Adrenal gland (tissue), 12 donors: ENCODE measurements around the gene PEX10. TPM values are rescaled to one million over a fixed set of nuclear protein-coding genes. Genes with fewer than 3 reads are reported as not detected.

Experiments used
- DNase-seq, 7 donors: peaks; one replicate each; pipeline ENCODE4 v3.0.0-alpha.2; 2019 to 2020
- H3K27ac ChIP-seq, 5 donors: fragments of 200-600 bp; sonication (generic) in 4 of 5; 1 replicate in 3 of 5; 2 replicates in 2 of 5; pipeline versions ENCODE4 v1.5.1 to v1.8.0; 2016 to 2020; ENCODE audit warnings: mild to moderate bottlenecking in 1 of 5
- H3K27me3 ChIP-seq: fragments of 200-600 bp; 2 replicates; pipeline ENCODE4 v1.8.0; 2021
- H3K36me3 ChIP-seq, 2 donors: fragments of 200-600 bp; replicated peaks in 1 of 2; 1 replicate in 1 of 2; 2 replicates in 1 of 2; pipeline versions ENCODE4 v1.5.1 to v1.8.0; 2018 to 2022
- H3K4me1 ChIP-seq, 2 donors: fragments of 200-600 bp; replicated peaks in 1 of 2; 1 replicate in 1 of 2; 2 replicates in 1 of 2; pipeline versions ENCODE4 v1.5.1 to v1.8.0; 2018 to 2021
- H3K4me3 ChIP-seq, 4 donors: fragments of 200-600 bp; sonication (generic) in 3 of 4; one replicate each; pipeline ENCODE4 v1.5.1; 2016 to 2018
- H3K9me3 ChIP-seq, 3 donors: fragments of 200-600 bp; sonication (generic) in 1 of 3; replicated peaks in 1 of 3; 1 replicate in 2 of 3; 2 replicates in 1 of 3; pipeline versions ENCODE4 v1.5.1 to v1.8.0; 2016 to 2021
- POLR2A ChIP-seq, 2 donors: fragments of 450-650 bp; IDR thresholded peaks; one replicate each; pipeline ENCODE4 v1.6.1; 2017; ENCODE audit warnings: antibody characterized with exemption in 2 of 2, mild to moderate bottlenecking in 2 of 2, moderate library complexity in 1 of 2
- WGBS, 4 donors: extraction: QIAGEN DNeasy Blood & Tissue Kit in 2 of 4; methylation state at CpG; one replicate each; pipeline versions ENCODE4 v1.1.5 to v1.1.7; 2013 to 2017; 5-methylcytosine and 5-hydroxymethylcytosine counted together
- intact Hi-C, 2 donors: fragments of 100-400 bp; cut with DNase I; formaldehyde crosslinking; loops; one replicate each; pipeline versions ENCODE4 v1.14.1 to v1.15.0; 2022 to 2023
- polyA plus RNA-seq, 3 donors: library from polyadenylated mRNA; stranded (reverse); fragments of 200-250 nt in 2 of 3; fragments of 350-450 nt in 1 of 3; fragmentation: Illumina TruSeq in 1 of 3; extraction: RNeasy Lipid Tissue Mini Kit (QIAGEN cat#74804) in 1 of 3; gene quantifications; one replicate each; pipeline ENCODE4 v1.2.3, GENCODE V29; 2013 to 2014
- total RNA-seq, 9 donors: library from RNA; depleted of rRNA in 4 of 9; stranded (reverse); fragments of >200 nt in 4 of 9; fragments of 120-200 nt in 1 of 9; fragmentation: NEBNext Ultra II Directional in 1 of 9; extraction: Animal tissue kit (Norgen Biotek cat#: 25700) in 1 of 9; gene quantifications; one replicate each; pipeline versions ENCODE4 v1.1.0 to v1.2.4, GENCODE V29; 2013 to 2023
- TF ChIP-seq, protein P1 (sequence below), 6 experiments: fragments of 450-650 bp in 4 of 6; fragments of 200-600 bp in 2 of 6; sonication (generic) in 1 of 6; IDR thresholded peaks; 1 replicate in 5 of 6; 2 replicates in 1 of 6; pipeline versions ENCODE4 v1.5.1 to v1.8.0; 2016 to 2021; ENCODE audit warnings: antibody characterized with exemption in 6 of 6, mild to moderate bottlenecking in 2 of 6, moderate library complexity in 1 of 6
- donor health status: healthy with polysubstance abuse.
- donor health status: Bipolar disorder and iron deficiency.
- donor health status: DM: yes; HTN: yes; CAD: no.
- donor health status: DM: no; HTN: no; CAD: no.
- donor health status: DM: no; HTN: no; CAD: no.
- donor health status: DM: yes; HTN: yes; CAD: no.

The PEX10 gene
- total and polyA plus RNA-seq, 12 donors = 25.3 to 81.5 (median 44.7) TPM

DNA sequence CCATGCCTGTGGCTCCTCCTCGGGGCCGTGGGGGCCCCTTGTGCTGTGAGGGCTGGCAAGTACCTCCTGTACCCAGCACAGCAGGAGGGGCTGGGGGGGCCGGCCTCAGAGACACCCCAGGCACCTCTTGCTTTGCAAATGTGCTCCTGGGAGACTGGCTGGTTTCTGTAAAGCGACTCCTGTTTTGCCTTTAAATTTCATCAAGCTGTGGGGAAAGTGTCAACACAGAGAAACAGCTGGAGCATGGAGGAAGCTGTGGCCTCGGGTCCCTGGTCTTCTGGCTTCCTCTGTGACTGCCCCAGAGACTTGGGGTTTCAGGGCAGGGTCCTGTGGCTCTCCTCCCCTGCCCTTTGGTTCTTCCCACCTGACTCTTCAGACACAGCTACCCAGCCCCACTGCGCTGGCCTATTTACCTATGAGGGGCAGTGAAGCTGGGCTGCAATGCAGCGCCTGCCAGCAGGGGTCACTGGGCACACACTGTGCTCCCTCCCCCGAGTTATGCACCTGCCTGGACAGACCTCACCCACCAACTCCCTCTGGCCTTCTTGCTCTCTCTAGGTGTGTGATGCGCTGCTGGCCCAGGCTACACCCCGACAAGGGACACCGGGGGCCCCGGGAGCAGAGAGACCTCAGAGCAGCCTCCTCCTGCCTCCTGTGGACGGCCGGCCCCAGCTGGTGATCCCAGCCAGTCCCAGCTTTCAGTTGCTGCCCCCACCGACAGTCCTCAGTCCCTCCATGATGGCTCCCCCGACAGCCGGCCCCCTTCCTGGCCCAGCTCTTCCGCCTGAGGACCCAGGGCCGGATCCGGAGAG is 17.6 kb upstream of the PEX10 start:
- Histone ChIP-seq H3K9me3 (no peaks in the 10 kb centered on the region), H3K4me3 (no peak overlapping the region), H3K36me3 (no peaks in the 10 kb centered on the region), H3K4me1 (no peaks in the 10 kb centered on the region), H3K27me3 (peaks cover 24% of the 10 kb centered on the region), H3K27ac (no peak overlapping the region)
- intact Hi-C loops = loop anchor here in 1 of 2 donors (10.0 kb wide), 1 partner anchor 995 kb away; no protein-coding TSS in a partner anchor
- WGBS, 4 donors = 78 to 86% (median 82%) methylated on average over 5 to 20 of the region's 20 CpGs
- DNase-seq = no peak
- TF ChIP-seq, protein P1, sequence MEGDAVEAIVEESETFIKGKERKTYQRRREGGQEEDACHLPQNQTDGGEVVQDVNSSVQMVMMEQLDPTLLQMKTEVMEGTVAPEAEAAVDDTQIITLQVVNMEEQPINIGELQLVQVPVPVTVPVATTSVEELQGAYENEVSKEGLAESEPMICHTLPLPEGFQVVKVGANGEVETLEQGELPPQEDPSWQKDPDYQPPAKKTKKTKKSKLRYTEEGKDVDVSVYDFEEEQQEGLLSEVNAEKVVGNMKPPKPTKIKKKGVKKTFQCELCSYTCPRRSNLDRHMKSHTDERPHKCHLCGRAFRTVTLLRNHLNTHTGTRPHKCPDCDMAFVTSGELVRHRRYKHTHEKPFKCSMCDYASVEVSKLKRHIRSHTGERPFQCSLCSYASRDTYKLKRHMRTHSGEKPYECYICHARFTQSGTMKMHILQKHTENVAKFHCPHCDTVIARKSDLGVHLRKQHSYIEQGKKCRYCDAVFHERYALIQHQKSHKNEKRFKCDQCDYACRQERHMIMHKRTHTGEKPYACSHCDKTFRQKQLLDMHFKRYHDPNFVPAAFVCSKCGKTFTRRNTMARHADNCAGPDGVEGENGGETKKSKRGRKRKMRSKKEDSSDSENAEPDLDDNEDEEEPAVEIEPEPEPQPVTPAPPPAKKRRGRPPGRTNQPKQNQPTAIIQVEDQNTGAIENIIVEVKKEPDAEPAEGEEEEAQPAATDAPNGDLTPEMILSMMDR (IDR thresholded peaks at IDR 0.05) = peak in 2 of 6 experiments; percentile 28 to 36
- TF ChIP-seq POLR2A (IDR thresholded peaks at IDR 0.05) = no peak

DNA sequence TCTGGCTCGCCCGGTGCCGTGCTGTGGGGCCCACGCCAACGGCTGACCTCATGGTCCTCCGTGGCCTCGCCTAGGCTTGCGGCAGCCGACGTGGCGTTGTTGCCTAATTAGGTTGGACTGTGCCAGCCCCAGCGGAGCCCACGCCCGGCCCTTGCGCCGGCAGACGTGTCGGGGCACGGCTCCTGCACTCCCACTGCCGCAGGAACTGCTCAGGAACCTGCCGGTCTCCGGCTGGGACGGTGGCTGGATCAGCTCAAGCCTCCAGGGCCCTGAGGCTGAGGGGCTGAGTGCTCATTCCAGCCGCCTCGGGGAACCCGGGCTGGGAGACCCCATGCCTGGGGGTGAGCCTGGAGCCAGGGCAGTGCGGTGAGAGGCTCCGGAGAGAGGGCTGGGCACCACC is 16.1 kb upstream of the PEX10 start:
- no peaks in the 10 kb centered on the region for H3K4me1 ChIP-seq
- H3K9me3 ChIP-seq = no peaks in the 10 kb centered on the region
- 88 to 100% (median 92%) methylated on average over 9 to 28 of the region's 28 CpGs; no CpG with 5 or more reads in 1 of the 4 donors for WGBS, 4 donors
- H3K36me3 ChIP-seq = no peaks in the 10 kb centered on the region
- no peak overlapping the region for H3K4me3 ChIP-seq
- H3K27me3 ChIP-seq = peaks cover 24% of the 10 kb centered on the region
- intact Hi-C loops = loop anchor here in 1 of 2 donors (10.0 kb wide), 1 partner anchor 996 kb away; no protein-coding TSS in a partner anchor
- no peak for DNase-seq
- TF ChIP-seq, protein P1 (IDR thresholded peaks at IDR 0.05) = no peak
- H3K27ac ChIP-seq = no peak overlapping the region

DNA sequence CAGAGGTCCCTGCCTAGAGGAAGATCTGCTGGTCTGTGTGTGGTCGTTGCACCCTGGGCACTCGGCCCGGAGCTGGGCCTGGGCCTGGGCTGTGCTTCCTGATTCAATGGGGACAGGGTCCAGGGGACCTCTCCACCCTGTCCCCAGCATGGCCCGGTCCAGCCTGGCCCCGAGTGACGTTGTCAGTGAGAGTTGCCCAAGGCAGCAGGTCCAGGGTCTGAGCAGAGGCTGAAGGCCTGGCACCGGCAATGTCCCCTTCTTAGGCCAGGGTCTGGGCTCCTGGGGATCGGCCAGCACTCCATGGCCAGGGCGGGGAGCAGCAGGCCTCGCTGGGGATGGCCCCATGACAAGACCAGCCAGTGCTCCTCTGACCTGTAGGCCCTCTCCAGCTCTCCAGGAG is 15.6 kb upstream of the PEX10 start:
- H3K27me3 ChIP-seq = peaks cover 24% of the 10 kb centered on the region
- H3K27ac ChIP-seq = no peak overlapping the region
- 71 to 81% (median 76%) methylated on average over 3 to 10 of the region's 10 CpGs for WGBS, 4 donors
- H3K36me3 ChIP-seq = no peaks in the 10 kb centered on the region
- H3K4me1 ChIP-seq = no peaks in the 10 kb centered on the region
- intact Hi-C loops = loop anchor here in 1 of 2 donors (10.0 kb wide), 1 partner anchor 997 kb away; no protein-coding TSS in a partner anchor
- H3K4me3 ChIP-seq = no peak overlapping the region
- no peak for DNase-seq
- TF ChIP-seq, protein P1 (IDR thresholded peaks at IDR 0.05) = no peak
- TF ChIP-seq POLR2A (IDR thresholded peaks at IDR 0.05) = no peak
- H3K9me3 ChIP-seq = no peaks in the 10 kb centered on the region

DNA sequence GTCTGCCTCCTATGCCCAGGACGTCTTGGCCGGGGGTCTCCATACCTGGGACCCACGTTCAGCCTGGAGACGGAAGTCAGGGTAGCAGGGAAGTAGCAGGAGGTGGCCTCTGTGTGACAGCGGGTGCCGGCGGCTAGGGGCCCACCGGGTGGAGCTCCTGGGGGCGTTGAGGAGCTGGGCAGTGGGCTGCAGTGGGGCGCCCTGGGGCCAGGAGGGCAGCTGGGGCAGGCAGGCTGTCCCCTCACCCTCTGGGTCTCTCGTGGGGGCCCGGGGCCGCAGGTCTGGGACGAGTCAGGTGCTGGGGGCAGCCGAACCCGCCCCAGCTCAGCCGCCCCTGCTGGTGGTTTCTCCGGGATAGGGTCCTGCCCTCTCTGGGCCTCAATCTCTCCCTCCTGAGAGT is 14.7 kb upstream of the PEX10 start:
- Histone ChIP-seq H3K4me1 (no peaks in the 10 kb centered on the region), H3K36me3 (no peaks in the 10 kb centered on the region), H3K4me3 (no peak overlapping the region), H3K27ac (no peak overlapping the region), H3K9me3 (no peaks in the 10 kb centered on the region), H3K27me3 (peaks cover 17% of the 10 kb centered on the region)
- DNase-seq = no peak
- TF ChIP-seq, protein P1 (IDR thresholded peaks at IDR 0.05) = no peak
- no peak for TF ChIP-seq POLR2A (IDR thresholded peaks at IDR 0.05)
- intact Hi-C loops = loop anchor here in 1 of 2 donors (10.0 kb wide), 1 partner anchor 998 kb away; no protein-coding TSS in a partner anchor
- 74 to 80% (median 78%) methylated on average over 8 to 18 of the region's 18 CpGs for WGBS, 4 donors
